MM.1S (cell line): ENCODE data around the gene CTNNA2.

Experiments used
- DNase-seq: peaks from one replicate; pipeline ENCODE4 v3.0.0-alpha.2; 2015
- H2AFZ ChIP-seq: fragments of 300-600 bp; sonication (generic); 2 replicates; pipeline ENCODE4 v1.6.0; 2016; ENCODE audit warnings: antibody characterized with exemption, low read length
- H3F3A ChIP-seq: fragments of 300-600 bp; sonication (generic); 2 replicates; pipeline ENCODE4 v1.6.1; 2016; ENCODE audit warnings: mild to moderate bottlenecking, antibody characterized with exemption, low read length, moderate library complexity, mixed read lengths; ENCODE audit not compliant: insufficient read depth
- H3K27ac ChIP-seq: fragments of 300-600 bp; sonication (generic); 2 replicates; pipeline ENCODE4 v1.5.1; 2016; ENCODE audit warnings: mild to moderate bottlenecking, low read length
- H3K27me3 ChIP-seq: fragments of 300-600 bp; sonication (generic); replicated peaks from 2 replicates; pipeline ENCODE4 v1.6.0; 2016; ENCODE audit warnings: low read length; ENCODE audit not compliant: insufficient read depth
- H3K36me3 ChIP-seq: fragments of 300-600 bp; sonication (generic); replicated peaks from 2 replicates; pipeline ENCODE4 v1.6.1; 2016; ENCODE audit warnings: mild to moderate bottlenecking, low read length, mixed read lengths; ENCODE audit not compliant: insufficient read depth
- H3K4me1 ChIP-seq: fragments of 300-600 bp; sonication (generic); 2 replicates; pipeline ENCODE4 v1.6.1; 2016; ENCODE audit warnings: low read length, mixed read lengths
- H3K4me2 ChIP-seq: fragments of 300-600 bp; sonication (generic); 2 replicates; pipeline ENCODE4 v1.6.0; 2016; ENCODE audit warnings: low read depth, low read length
- H3K4me3 ChIP-seq: fragments of 300-600 bp; sonication (generic); 2 replicates; pipeline ENCODE4 v1.5.1; 2016; ENCODE audit warnings: low read length, mixed read lengths
- H3K79me2 ChIP-seq: fragments of 300-600 bp; sonication (generic); 2 replicates; pipeline ENCODE4 v1.6.1; 2016; ENCODE audit warnings: mixed run types, low read length, mixed read lengths
- H3K9ac ChIP-seq: fragments of 300-600 bp; sonication (generic); 2 replicates; pipeline ENCODE4 v1.6.1; 2016; ENCODE audit warnings: low read length, mixed read lengths
- H3K9me2 ChIP-seq: fragments of 300-600 bp; sonication (generic); replicated peaks from 2 replicates; pipeline ENCODE4 v1.6.1; 2016; ENCODE audit warnings: mild to moderate bottlenecking, low read length, mixed read lengths; ENCODE audit not compliant: insufficient read depth
- H3K9me3 ChIP-seq: fragments of 300-600 bp; sonication (generic); replicated peaks from 2 replicates; pipeline ENCODE4 v1.6.1; 2016; ENCODE audit warnings: mild to moderate bottlenecking, low read length, mixed read lengths; ENCODE audit not compliant: insufficient read depth
- H4K20me1 ChIP-seq: fragments of 300-600 bp; sonication (generic); 2 replicates; pipeline ENCODE4 v1.6.1; 2016; ENCODE audit warnings: mild to moderate bottlenecking, low read length, moderate library complexity, mixed read lengths; ENCODE audit not compliant: insufficient read depth
- CTCF ChIP-seq: fragments of 300-600 bp; sonication (generic); IDR thresholded peaks from 2 replicates; pipeline ENCODE4 v1.5.1; 2016; ENCODE audit warnings: antibody characterized with exemption, low read length, mixed read lengths
- EZH2 ChIP-seq: fragments of 300-600 bp; sonication (generic); optimal IDR thresholded peaks from 2 replicates; pipeline ENCODE3; 2017; ENCODE audit warnings: low read depth, mild to moderate bottlenecking, antibody characterized with exemption, low read length, mixed read lengths
- EZH2phosphoT487 ChIP-seq: fragments of 300-600 bp; sonication (generic); IDR thresholded peaks from 2 replicates; pipeline ENCODE4 v1.6.1; 2018; ENCODE audit warnings: antibody characterized with exemption, low read length

CTNNA2 gene

GRCh38 chr2:80393991-80394390, 881.1 kb downstream of the CTNNA2 start:
- no peak for TF ChIP-seq EZH2phosphoT487
- no peak for TF ChIP-seq EZH2
- TF ChIP-seq CTCF = no peak
- H3K4me3 ChIP-seq = no peak overlapping the region
- no peak overlapping the region for H3K27ac ChIP-seq
- no peak for DNase-seq
- no peaks in the 10 kb centered on the region for H4K20me1 ChIP-seq
- no peaks in the 10 kb centered on the region for H3K9me2 ChIP-seq
- no peaks in the 10 kb centered on the region for H3K36me3 ChIP-seq
- H3K4me2 ChIP-seq = no peak overlapping the region
- H3K79me2 ChIP-seq = no peaks in the 10 kb centered on the region
- no peak overlapping the region for H2AFZ ChIP-seq
- no peaks in the 10 kb centered on the region for H3K27me3 ChIP-seq
- H3K9ac ChIP-seq = no peak overlapping the region
- H3K4me1 ChIP-seq = no peaks in the 10 kb centered on the region
- no peaks in the 10 kb centered on the region for H3F3A ChIP-seq
- no peaks in the 10 kb centered on the region for H3K9me3 ChIP-seq

- no peaks in the 10 kb centered on the region for H3K27me3 ChIP-seq
- H3K9ac ChIP-seq = no peak overlapping the region
- no peaks in the 10 kb centered on the region for H4K20me1 ChIP-seq
- H3K4me3 ChIP-seq = no peak overlapping the region
- no peaks in the 10 kb centered on the region for H3K4me1 ChIP-seq
- H3K36me3 ChIP-seq = no peaks in the 10 kb centered on the region
- no peak overlapping the region for H3K4me2 ChIP-seq
- no peaks in the 10 kb centered on the region for H3K9me3 ChIP-seq
- H3K79me2 ChIP-seq = no peaks in the 10 kb centered on the region
- H3K27ac ChIP-seq = no peak overlapping the region
- no peaks in the 10 kb centered on the region for H3F3A ChIP-seq
- no peak overlapping the region for H2AFZ ChIP-seq
- TF ChIP-seq CTCF = no peak
- TF ChIP-seq EZH2 = no peak
- DNase-seq = no peak
- H3K9me2 ChIP-seq = no peaks in the 10 kb centered on the region
Observed at GRCh38 chr2:80395251-80395650, 882.4 kb downstream of the CTNNA2 start.

- TF ChIP-seq EZH2phosphoT487 (no peak), CTCF (no peak), EZH2 (no peak)
- H4K20me1 ChIP-seq = no peaks in the 10 kb centered on the region
- H3K27me3 ChIP-seq = no peaks in the 10 kb centered on the region
- no peak overlapping the region for H3K4me2 ChIP-seq
- H3K9me2 ChIP-seq = no peaks in the 10 kb centered on the region
- no peak for DNase-seq
- no peak overlapping the region for H3K27ac ChIP-seq
- H3K4me1 ChIP-seq = no peaks in the 10 kb centered on the region
- H3K4me3 ChIP-seq = no peak overlapping the region
- H3K36me3 ChIP-seq = no peaks in the 10 kb centered on the region
- H2AFZ ChIP-seq = no peak overlapping the region
- H3K79me2 ChIP-seq = no peaks in the 10 kb centered on the region
- H3K9ac ChIP-seq = no peak overlapping the region
- H3K9me3 ChIP-seq = no peaks in the 10 kb centered on the region
- no peaks in the 10 kb centered on the region for H3F3A ChIP-seq
Observed at GRCh38 chr2:80396276-80396675, 883.4 kb downstream of the CTNNA2 start.

GRCh38 chr2:80403081-80403480, 890.2 kb downstream of the CTNNA2 start:
- H3K4me1 ChIP-seq = no peaks in the 10 kb centered on the region
- H3K9me2 ChIP-seq = no peaks in the 10 kb centered on the region
- no peak overlapping the region for H3K4me2 ChIP-seq
- H3K79me2 ChIP-seq = no peaks in the 10 kb centered on the region
- TF ChIP-seq CTCF (no peak), EZH2phosphoT487 (no peak), EZH2 (no peak)
- no peak overlapping the region for H3K4me3 ChIP-seq
- no peaks in the 10 kb centered on the region for H3K36me3 ChIP-seq
- H3K9me3 ChIP-seq = no peaks in the 10 kb centered on the region
- H4K20me1 ChIP-seq = no peaks in the 10 kb centered on the region
- H3K9ac ChIP-seq = no peak overlapping the region
- H3K27me3 ChIP-seq = no peaks in the 10 kb centered on the region
- DNase-seq = no peak
- no peak overlapping the region for H2AFZ ChIP-seq
- H3F3A ChIP-seq = no peaks in the 10 kb centered on the region
- H3K27ac ChIP-seq = no peak overlapping the region
